ENCODE results near the gene TTC7B. TPM values are rescaled to one million over a fixed set of nuclear protein-coding genes. Genes with fewer than 3 reads are reported as not detected.

Gene TTC7B
- total RNA-seq, 1 donor = 24.9 TPM

DNA sequence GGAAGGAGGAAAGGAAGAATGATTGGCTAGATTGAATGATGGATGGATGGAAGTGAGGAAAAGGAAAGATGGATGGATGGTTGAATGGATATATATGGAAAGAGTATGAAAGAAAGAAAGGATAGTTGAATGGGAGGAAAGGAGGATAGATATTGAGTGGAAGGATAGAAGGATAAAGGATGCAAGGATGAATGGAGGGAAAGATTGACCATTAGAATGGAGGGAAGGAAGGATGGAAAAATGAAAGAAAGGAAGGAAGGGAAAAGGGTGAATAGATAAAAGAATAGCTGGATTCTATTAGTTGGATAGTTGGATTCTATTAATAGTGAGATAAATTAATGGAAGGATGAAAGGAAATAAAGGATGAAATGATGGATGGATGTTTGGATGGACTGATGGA lies 313.5 kb downstream of the TTC7B start:
- no peak for DNase-seq (ENCODE audit: low read depth)
- no peak for TF ChIP-seq CTCF (IDR thresholded peaks at IDR 0.05; ENCODE audit: insufficient read depth, low read length)
- H3K4me3 ChIP-seq (ENCODE audit: low read depth, low read length) = no peak overlapping the region

- DNase-seq (ENCODE audit: low read depth) = no peak
- no peak overlapping the region for H3K4me3 ChIP-seq (ENCODE audit: low read depth, low read length)
- no peak for TF ChIP-seq CTCF (IDR thresholded peaks at IDR 0.05; ENCODE audit: insufficient read depth, low read length)
Measured at GRCh38 chr14:90500665-90501370, 315.4 kb downstream of the TTC7B start.

DNA sequence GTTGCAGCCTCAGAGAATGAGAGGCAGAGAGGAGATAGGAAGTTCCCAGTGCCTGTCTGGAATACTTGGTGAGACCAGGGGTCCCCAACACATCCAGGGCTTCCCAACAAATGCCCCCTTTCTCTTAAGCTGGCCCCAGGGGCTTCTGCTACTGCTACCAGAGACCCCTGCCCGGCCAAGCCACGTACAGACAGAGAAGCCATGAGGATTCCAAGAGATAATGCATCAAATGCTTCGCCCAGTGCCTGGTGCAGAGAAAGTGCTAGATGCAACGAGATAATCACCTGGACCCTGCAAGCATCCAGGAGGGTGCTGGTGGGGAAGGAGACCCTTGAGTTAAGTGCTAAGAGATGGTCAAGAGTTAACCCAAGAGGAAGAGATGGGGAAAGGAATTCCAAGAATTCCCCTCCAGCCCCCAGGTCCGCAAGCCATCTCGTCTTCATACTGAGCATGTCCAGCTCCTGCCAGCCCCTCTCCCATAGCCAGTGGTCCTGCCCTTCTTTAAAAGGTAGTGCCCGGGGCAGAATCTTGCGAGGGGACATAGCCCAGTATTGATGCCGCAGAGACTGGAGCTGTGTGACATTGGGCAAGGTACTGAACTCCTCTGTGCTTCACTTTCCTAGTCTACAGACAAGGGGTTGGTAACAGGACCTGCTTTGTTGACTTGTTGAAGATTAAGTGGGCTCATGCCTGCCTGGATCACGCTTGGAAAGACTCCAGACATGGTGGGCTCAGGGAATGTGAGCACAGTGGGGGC lies 316.1 kb downstream of the TTC7B start:
- TF ChIP-seq CTCF (IDR thresholded peaks at IDR 0.05; ENCODE audit: insufficient read depth, low read length) = no peak
- no peak overlapping the region for H3K4me3 ChIP-seq (ENCODE audit: low read depth, low read length)
- no peak for DNase-seq (ENCODE audit: low read depth)

DNA sequence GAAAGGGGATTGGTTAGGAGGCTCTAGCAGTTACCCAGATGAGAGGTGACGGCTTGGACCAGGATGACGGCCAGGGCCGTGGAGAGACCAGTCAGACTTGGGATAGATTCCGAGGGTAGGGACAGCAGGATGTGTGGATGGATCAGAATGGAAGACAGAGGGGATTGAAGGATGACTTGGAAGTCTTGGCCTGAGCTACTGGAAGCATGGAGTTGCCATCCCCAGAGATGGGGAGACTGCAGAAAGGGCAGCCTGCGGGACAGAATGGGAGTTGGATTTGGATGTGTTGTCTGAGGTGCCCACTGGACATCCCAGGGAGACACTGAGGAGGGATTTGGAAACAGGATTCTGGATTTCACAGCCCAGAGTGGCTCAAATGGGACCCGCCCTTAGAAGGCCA lies 317.1 kb downstream of the TTC7B start:
- H3K4me3 ChIP-seq (ENCODE audit: low read depth, low read length) = no peak overlapping the region
- TF ChIP-seq CTCF (IDR thresholded peaks at IDR 0.05; ENCODE audit: insufficient read depth, low read length) = no peak
- no peak for DNase-seq (ENCODE audit: low read depth)

DNA sequence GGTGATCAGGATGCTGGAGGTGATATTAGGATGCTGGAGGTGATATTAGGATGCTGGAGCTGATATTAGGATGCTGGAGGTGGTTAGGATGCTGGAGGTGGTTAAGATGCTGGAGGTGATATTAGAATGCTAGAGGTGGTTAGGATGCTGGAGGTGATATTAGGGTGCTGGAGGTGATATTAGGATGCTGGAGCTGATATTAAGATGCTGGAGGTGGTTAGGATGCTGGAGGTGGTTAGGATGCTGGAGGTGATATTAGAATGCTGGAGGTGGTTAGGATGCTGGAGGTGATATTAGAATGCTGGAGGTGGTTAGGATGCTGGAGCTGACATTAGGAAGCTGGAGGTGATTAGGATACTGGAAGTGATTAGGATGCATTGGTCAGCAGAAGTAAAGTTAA lies 318.0 kb downstream of the TTC7B start:
- no peak overlapping the region for H3K4me3 ChIP-seq (ENCODE audit: low read depth, low read length)
- DNase-seq (ENCODE audit: low read depth) = no peak
- no peak for TF ChIP-seq CTCF (IDR thresholded peaks at IDR 0.05; ENCODE audit: insufficient read depth, low read length)

- TF ChIP-seq CTCF (IDR thresholded peaks at IDR 0.05; ENCODE audit: insufficient read depth, low read length) = no peak
- no peak for DNase-seq (ENCODE audit: low read depth)
- H3K4me3 ChIP-seq (ENCODE audit: low read depth, low read length) = no peak overlapping the region
Measured at GRCh38 chr14:90496379-90496778, 319.9 kb downstream of the TTC7B start.
